NK-92 (cell line): ENCODE data around the gene DENND10.
"Not testable (repeated sequence)": the region's sequence is repeated elsewhere in the genome, so short reads cannot be mapped to it uniquely, and the experiment has no call there.

ENCODE experiments used
- DNase-seq: peaks from one replicate; lab custom pipeline; 2025; ENCODE audit not compliant: unreplicated experiment; lab: John Stamatoyannopoulos, UW

Gene DENND10

GRCh38 chr10:119129721-119130120 is 25.8 kb downstream of the DENND10 start:
- no peak for DNase-seq

- no peak for DNase-seq
Observed at GRCh38 chr10:119131512-119132240, 27.8 kb downstream of the DENND10 start.

- no peak for DNase-seq
Observed at GRCh38 chr10:119132521-119133345, 28.8 kb downstream of the DENND10 start.

- no peak for DNase-seq
Observed at GRCh38 chr10:119133949-119134348, 30.0 kb downstream of the DENND10 start.

GRCh38 chr10:119135513-119135881 is 31.6 kb downstream of the DENND10 start:
- no peak for DNase-seq

GRCh38 chr10:119136084-119136483 is 32.2 kb downstream of the DENND10 start:
- no peak for DNase-seq

- not testable (repeated sequence) for DNase-seq
Observed at GRCh38 chr10:119137878-119138277, 34.0 kb downstream of the DENND10 start.

GRCh38 chr10:119138346-119139306 is 34.7 kb downstream of the DENND10 start:
- no peak for DNase-seq

- no peak for DNase-seq
Observed at GRCh38 chr10:119139464-119140067, 35.7 kb downstream of the DENND10 start.

- no peak for DNase-seq
Observed at GRCh38 chr10:119140603-119141245, 36.8 kb downstream of the DENND10 start.

- no peak for DNase-seq
Observed at GRCh38 chr10:119143657-119144056, 39.7 kb downstream of the DENND10 start.

GRCh38 chr10:119149157-119149556 is 45.2 kb downstream of the DENND10 start:
- no peak for DNase-seq

GRCh38 chr10:119149729-119150128 is 45.8 kb downstream of the DENND10 start:
- DNase-seq, result no peak

GRCh38 chr10:119151601-119152000 is 47.7 kb downstream of the DENND10 start:
- DNase-seq, result not testable (repeated sequence)

GRCh38 chr10:119153041-119153440 is 49.1 kb downstream of the DENND10 start:
- DNase-seq, result no peak

- no peak for DNase-seq
Observed at GRCh38 chr10:119153661-119154060, 49.7 kb downstream of the DENND10 start.

- no peak for DNase-seq
Observed at GRCh38 chr10:119159332-119159731, 55.4 kb downstream of the DENND10 start.

GRCh38 chr10:119161680-119162451 is 58.0 kb downstream of the DENND10 start:
- DNase-seq, result no peak

- DNase-seq, result no peak
Observed at GRCh38 chr10:119162452-119163092, 58.7 kb downstream of the DENND10 start.
